GM18909 (cell line): ENCODE data around the gene ILK.
A peak's percentile ranks its signal among the peaks of the same experiment; 100 is the strongest.

Experiments
- ATAC-seq: cut with Tn5 transposase; IDR thresholded peaks from one replicate; pipeline ENCODE4 v1.9.1; 2021; ENCODE audit warnings: mild to moderate bottlenecking; ENCODE audit not compliant: unreplicated experiment, poor library complexity

Gene ILK

DNA sequence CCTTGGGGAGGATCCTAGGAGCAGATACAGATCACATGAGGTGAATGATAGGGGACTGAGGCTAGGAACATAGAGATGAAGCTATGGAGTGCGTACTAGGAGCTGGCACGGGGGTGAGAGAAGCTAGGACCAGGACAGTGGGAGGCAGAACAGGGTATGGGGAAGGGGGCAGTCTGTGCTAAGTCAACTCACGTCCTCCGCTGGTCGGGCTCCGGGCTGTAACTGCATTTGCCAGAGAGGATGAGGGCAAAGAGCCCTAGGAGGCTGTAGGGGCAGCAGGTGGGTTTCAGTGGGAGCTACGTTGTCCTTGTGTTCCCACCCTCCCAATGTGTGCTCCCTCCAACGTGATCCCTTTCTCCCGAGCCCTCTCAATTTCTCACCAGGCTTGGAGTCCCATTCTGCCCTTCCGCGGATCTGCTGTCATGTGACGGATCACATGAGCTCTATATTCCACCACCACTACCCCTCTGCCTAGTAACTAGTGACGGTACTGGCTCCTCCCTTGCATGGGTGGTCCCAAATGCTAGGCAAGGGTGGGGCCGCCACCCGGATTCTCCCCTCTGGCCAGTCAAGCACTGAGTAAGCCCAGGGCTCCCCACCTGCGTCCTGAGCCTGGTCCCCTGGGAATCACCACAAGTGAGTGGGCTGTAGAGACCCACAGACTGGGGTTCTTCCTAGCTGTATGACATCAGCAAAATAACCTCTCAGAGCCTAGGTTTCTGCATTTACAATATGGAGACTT is 15.6 kb downstream of the ILK start, which contains the start of gene TPP1:
TPP1 (minus strand) TSS at position 419 of the 742 bp plus-strand sequence; CDS start at position 397, 22 bp downstream.
- ATAC-seq, result peak; percentile 99

- ATAC-seq, result no peak
Observed at GRCh38 chr11:6620636-6621035, 17.1 kb downstream of the ILK start.

GRCh38 chr11:6621711-6622211 is 18.2 kb downstream of the ILK start:
- ATAC-seq, result no peak

DNA sequence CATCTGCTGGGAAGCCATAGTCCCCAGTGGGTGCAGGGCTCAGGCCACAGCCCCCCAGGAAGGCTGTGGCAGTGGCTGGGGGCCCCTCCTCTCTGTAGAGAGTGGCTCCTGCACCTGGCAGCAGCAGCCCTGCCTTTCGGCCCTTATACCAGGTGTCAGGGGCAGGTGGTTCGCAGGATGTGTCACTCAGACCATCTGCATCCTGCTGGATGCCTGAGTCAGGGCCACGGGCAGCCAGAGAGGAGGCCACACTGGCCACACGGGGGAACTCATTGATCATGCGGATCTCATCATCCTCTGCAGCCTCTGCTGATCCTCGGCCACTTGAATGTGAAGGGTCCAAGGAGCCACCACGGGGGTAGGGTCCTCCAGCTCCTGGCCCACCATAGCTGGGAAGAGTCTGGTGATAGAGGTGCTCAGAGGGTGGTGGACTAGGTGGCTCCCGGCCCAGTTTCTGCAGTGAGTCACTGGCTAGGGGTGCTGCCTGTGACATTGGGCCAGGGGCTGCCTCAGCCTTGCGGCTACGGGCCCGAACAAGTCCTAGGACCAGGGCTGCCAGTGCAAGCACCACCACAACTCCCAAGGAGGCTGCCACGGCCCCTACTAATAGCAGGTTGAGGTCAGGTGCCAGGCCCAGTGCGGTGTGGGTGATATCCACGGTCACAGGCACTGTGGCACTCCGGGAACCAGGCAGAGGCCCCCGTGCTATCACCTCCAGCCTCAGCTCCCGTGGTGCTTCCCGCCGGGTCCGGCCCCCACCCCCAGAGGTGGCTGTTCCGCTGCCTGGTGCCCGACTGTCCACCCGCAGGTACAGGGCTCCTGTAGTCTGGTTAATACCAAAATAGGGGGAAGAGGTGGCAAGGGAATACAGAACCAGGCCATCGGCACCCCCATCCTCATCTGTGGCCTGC is 18.9 kb downstream of the ILK start:
- no peak for ATAC-seq

GRCh38 chr11:6623391-6624363 is 20.1 kb downstream of the ILK start:
- ATAC-seq, result no peak

DNA sequence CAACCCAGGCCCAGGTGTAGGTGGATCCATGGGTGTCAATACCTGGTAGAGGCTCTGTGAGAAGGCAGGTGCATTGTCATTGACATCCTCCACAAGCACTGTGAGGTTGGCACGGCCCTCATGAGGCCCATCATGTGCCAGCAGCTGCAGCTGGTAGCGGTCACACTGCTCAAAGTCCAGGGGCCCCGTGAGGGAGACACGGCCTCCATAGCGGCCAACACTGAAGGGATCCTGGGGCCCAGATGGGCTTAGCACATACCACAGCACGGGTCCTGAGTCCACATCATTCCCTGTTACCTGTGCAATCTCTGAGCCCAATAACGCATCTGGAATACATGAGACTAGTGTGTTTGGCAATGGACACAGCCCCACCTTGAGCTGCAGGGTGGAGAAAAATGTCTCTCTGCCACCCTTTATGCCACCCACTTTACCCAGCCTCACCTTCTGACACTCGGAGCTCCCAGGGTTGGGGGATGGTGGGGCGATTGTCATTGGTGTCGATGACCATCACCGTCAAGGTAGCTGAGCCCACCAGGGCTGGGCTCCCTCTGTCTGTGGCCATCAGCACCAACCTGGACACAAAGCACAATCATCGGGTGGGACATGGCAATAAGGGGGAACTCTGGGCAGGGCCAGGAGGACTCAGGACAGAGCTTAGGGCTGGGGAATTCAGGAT is 21.7 kb downstream of the ILK start:
- ATAC-seq, result no peak

DNA sequence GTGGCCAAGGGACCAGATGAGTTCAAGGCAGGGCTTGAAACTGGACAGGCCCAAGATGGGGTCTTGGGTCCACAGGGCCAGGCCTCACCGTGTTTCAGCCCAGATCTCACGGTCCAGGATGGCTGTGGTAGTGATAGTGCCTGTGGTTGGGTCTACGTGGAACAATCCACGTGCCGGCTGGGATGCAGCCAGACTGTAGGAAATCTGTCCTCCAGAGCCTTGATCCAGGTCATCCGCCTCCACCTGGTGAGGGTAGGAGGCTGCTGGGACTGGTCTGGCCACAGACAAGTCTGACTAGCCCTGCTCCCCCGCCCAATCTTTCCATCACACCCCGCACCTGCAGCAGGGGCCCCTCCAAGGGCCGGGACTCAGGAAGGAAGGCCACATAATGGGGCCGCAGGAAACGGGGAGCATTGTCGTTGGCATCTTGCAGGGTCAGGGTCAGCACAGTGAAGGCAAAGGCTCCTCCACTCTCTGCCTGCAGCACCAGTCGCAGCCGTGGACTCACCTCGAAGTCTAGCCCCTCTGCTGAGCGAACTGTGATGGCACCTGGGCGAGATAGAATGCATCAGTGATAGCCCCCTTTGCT is 22.4 kb downstream of the ILK start:
- no peak for ATAC-seq

DNA sequence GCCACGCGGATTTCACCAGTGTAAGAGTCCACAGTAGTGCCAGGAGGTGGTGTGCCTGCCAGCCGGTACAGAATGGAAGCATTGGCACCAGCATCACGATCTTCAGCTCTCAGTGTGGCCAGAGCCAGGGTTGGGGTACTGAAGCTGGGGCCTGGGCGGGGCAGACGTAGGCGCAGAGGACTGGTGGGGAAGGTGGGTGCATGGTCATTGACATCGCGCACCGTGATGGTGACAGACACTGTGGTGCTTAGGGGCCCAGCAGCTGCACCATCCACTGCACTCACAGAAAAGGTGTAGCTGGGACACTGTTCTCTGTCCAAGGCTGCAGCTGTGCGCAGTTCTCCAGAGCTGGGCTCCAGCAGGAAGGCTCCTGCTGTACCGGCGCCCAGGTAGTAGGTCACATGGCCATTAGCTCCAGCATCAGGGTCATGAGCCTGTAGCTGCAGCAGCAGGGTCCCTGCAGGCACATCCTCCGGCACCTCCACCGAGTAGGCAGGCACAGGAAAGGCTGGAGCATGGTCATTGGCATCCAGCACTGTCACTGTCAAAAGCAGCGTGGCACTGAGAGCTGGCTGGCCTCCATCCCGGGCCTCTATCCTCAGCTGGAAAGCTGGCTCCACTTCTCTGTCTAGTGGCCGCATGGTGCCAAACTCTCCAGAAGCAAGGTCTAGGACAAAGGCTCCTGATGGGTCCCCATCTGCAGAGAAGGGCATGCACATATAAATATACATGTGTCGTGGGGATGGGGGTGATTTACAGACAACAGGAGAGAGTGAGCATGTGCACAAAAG is 23.6 kb downstream of the ILK start:
- no peak for ATAC-seq

- ATAC-seq, result peak; percentile 67
Observed at GRCh38 chr11:6627762-6628241, 24.2 kb downstream of the ILK start.

- ATAC-seq, result no peak
Observed at GRCh38 chr11:6628526-6628925, 25.0 kb downstream of the ILK start.

- ATAC-seq, result no peak
Observed at GRCh38 chr11:6629573-6629891, 26.0 kb downstream of the ILK start.

DNA sequence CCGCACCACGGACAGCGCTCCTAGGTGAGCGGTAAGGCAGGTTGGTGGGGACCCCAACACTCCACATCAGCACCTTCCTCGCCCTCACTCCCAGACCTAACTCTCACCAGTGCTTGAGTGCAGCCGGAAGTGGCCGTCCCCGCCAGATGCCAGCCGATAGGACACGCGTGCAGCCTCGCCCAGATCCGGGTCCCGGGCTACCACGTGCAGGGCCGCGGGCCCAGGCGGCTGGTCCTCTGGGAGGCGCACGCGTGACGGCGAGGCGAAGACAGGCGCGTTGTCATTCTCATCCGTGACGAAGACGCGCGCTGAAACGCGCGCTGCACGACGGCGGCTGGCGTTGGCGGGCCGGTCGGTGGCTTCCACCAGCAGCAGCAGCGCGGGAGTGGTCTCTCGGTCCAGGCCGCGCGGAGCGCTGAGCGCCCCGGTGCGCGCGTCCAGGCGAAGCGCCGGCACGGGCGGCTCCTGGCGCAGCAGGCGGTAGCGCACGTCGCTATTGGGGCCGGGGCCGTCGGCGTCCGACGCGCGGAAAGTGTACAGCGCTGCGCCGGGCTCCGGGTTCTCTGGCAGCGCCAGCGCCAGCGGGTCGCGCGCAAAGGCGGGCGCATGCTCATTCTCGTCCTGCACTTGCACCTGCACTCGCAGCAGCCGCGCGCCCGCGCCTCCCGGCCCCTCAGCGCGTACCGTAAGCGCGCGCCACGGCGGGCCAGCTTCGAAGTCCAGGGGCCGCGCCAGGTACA is 26.5 kb downstream of the ILK start:
- no peak for ATAC-seq

- no peak for ATAC-seq
Observed at GRCh38 chr11:6630632-6631291, 27.2 kb downstream of the ILK start.

DNA sequence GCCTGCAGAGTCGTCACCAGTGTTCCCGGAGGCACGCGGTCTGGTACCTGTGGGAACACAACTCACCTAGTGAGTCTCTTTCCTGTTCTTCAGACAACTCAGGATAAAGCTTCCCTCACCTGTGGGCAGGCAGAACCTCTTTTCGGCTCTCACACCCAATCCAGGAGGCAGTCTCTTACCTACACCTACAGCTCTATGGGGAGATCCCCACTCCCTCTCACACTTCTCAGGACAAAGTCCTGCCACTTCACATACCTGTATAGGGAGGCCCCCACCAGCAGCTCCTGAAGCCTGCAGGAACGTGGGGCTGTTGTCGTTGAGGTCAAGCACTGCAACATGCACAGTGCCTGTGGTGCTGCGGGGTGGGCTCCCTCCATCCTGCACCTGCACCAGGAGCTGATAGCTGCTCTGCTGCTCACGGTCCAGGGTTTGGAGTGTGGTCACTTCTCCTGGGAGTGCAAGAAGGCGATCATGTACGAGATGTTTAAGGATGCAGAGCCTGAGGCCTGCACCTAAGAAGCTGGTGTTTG is 27.9 kb downstream of the ILK start:
- no peak for ATAC-seq

DNA sequence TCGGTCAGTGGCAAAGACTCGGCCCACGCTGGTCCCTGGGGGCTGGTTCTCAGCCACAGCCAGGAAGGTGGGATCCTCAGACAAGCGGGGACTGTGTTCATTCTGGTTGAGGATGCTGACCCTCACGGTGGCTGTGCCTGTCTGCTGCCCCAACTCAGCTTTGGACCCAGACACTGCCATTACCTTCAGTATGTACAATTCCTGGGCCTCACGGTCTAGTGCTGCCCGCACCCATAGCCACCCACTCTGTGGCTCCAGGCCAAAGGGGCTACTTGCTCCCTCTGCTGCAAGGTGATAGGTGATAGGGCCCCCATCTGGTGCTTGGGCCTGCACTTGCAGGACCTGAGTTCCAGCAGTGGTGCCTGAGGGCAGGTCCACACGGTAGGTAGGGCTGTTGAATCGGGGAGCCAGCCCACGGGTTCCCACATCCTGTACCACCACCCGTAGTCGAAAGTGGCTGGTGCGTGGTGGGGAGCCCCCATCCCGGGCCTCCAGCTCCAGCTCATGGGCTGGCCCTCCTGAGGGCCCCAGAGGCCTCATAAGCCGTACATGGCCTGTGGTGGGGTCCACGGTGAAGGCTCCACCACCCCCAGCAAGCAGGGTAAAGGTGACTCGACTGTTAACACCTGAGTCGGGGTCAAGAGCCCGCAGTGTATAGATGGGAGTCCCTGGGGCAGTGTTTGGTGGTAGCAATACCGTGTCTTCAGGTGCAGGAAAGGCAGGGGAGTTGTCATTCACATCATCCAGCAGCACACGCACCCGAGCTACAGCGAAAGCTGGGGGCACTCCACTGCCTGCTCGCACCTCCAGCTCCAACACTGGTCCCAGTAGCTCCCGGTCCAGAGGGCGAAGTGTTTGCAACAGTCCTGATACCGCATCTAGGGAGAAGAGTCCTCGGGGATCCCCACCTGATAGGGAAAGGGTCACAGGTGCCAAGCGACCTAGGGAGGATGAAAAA is 28.8 kb downstream of the ILK start:
- no peak for ATAC-seq
